Keratinocyte (primary cell): ENCODE results near the gene USP8.

Source experiments
- EZH2 ChIP-seq: IDR thresholded peaks from one replicate; pipeline ENCODE4 v1.6.1; 2012; ENCODE audit warnings: inconsistent platforms, mild to moderate bottlenecking, low read length, moderate library complexity
- TF ChIP-seq, protein P1 (sequence below), 3 experiments: IDR thresholded peaks in 1 of 3; conservative IDR thresholded peaks in 1 of 3; optimal IDR thresholded peaks in 1 of 3; 2 replicates in 2 of 3; 3 replicates in 1 of 3; pipeline versions ENCODE3 to v1.5.1; 2011; ENCODE audit warnings: low read length in 3 of 3, mild to moderate bottlenecking in 3 of 3, moderate library complexity in 2 of 3, control low read depth in 1 of 3, inconsistent platforms in 1 of 3; ENCODE audit not compliant: insufficient read depth in 2 of 3; ENCODE audit errors: extremely low read depth in 1 of 3

DNA sequence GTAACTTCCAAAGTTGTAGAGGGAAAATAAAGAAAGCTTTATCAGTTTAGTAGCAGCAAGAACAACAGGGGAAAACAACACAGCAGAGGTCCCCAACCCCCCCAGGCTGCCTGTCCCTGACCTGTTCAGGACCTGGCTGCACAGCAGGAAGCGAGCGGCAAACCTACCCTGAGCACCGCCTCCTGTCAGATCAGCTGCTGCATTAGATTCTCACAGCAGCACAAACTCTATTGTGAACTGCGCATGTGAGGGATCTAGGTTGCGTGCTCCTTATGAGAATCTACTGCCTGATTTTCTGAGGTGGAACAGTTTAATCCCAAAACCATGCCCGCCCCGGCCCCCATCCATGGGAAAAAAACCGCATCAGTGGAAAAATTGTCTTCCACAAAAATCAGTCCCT, 81.9 kb downstream of the USP8 start:
- TF ChIP-seq, protein P1, sequence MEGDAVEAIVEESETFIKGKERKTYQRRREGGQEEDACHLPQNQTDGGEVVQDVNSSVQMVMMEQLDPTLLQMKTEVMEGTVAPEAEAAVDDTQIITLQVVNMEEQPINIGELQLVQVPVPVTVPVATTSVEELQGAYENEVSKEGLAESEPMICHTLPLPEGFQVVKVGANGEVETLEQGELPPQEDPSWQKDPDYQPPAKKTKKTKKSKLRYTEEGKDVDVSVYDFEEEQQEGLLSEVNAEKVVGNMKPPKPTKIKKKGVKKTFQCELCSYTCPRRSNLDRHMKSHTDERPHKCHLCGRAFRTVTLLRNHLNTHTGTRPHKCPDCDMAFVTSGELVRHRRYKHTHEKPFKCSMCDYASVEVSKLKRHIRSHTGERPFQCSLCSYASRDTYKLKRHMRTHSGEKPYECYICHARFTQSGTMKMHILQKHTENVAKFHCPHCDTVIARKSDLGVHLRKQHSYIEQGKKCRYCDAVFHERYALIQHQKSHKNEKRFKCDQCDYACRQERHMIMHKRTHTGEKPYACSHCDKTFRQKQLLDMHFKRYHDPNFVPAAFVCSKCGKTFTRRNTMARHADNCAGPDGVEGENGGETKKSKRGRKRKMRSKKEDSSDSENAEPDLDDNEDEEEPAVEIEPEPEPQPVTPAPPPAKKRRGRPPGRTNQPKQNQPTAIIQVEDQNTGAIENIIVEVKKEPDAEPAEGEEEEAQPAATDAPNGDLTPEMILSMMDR (optimal IDR thresholded peaks at IDR 0.05 in 1 of 3, IDR thresholded peaks at IDR 0.05 in 1 of 3, conservative IDR thresholded peaks at IDR 0.05 in 1 of 3; ENCODE audit: extremely low read depth in 1 of 3, insufficient read depth in 2 of 3, low read length in 3 of 3) = no peak
- TF ChIP-seq EZH2 = no peak
